ENCODE results near the gene C22orf39.

Gene C22orf39

DNA sequence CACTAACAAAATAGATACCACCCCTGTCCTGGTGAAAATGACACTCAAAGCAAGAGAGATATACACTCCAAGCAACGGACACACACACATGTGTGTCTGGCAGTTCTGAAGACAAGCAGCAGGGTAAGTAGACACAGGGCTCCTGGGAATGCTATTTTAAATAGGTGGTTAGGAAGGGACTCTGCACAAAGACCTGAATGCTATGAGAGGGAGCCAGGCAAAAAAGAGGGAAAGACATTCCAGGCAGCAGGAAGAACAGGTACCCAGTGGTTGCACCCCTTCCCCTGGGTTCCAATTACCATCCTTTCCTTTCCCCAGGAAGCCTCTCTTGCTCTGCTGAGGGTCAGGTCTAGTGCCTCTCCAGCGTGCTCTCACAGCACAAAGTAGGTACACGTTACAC, 28.5 kb upstream of the C22orf39 start:
- no peak for DNase-seq

DNA sequence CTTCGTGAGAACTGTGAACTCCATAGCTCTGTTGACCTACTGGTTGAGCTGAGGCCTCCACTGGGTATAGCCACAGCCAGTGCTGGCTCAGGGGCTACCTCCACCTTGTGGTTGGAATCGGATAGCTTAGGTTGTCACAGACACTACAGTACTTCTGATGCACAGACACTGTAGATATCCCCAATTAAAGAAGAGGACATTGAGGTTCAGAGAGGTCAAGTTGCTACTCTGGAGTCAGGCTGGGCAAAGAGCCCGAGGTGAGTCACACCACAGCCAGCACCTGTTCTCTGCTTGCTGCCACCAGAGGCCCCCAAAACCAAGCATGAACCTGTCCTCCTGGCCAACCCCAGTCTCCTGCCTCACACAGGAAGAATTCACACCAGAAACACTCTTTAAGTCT, 26.1 kb upstream of the C22orf39 start:
- DNase-seq: no peak

DNA sequence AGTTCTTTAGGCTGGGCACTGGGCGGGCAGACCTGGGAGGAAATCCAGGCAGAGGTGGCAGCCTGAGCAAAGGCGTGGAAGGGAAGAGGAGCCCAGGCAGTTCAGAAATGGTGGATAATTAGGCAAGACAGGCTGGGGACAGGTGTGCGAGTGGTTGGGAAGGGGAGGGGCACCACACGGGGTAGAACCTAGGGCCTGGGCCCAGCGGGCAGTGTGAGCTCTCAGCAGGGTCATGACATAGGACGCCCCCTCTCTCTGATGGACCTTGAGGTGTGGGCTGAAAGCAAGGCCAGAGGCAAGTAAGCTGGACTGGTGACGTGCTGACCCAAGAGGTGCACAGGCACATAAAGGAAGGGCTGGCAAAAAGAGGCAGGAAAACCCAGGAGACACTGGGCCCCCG, 24.7 kb upstream of the C22orf39 start:
- no peak for DNase-seq

DNA sequence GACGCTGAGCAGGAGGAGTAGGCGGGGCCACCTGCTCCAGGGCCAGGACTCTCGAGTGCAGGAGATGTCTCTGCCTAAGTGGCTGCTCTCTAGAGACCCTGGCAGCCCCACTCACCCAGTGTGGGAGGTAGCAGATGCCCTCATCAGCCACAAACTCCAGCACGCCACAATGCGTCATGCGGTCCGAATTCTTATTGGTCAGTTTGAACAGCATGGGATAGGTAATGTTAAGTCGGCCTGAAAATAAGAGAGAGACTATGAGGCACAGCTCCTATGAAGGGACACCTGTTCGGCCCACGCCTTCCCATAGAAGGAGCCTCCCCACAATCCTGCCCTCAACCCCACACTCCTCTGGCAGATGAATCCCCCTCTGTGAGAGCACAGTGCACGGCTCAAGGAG, 24.1 kb upstream of the C22orf39 start:
- no peak for DNase-seq

DNA sequence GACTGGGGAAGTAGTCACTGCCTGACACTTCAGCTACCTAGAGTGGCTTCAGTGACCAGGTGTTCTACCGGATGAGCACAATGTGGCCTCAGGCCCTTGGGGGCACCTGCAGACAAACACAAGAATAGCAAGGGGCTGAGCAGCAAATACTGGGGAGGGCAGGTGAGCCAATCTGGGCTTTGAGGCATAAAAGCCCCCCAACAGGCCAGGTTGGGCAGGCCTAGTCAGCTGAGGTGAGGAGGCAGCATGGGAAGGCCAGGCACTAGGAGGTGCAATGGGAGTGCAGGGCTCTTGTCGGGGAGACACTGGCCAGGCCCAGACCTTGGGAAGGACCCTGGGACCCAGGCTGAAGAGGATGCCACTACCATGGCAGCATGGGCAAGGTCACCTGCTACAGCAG, 22.5 kb upstream of the C22orf39 start:
- no peak for DNase-seq

DNA sequence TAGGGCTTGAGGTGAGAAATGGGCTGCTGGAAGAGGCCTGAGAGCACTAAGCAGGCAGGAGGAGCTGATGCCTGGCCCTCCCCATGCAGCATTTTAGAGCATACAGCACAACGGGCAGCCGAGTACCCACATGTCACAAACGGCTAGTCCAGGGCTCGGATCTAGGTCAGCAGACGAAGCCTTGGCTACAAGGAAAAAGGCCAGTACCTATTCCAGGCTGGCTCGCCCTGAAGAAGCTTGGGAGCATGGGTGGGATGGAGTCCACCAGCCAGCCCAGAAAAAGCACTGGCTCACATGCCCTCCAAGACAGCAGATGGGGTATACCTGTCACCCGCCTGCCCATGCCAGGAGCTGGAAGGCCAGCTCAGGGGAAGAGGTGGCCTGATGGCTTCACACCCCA, 21.9 kb upstream of the C22orf39 start:
- DNase-seq: no peak

DNA sequence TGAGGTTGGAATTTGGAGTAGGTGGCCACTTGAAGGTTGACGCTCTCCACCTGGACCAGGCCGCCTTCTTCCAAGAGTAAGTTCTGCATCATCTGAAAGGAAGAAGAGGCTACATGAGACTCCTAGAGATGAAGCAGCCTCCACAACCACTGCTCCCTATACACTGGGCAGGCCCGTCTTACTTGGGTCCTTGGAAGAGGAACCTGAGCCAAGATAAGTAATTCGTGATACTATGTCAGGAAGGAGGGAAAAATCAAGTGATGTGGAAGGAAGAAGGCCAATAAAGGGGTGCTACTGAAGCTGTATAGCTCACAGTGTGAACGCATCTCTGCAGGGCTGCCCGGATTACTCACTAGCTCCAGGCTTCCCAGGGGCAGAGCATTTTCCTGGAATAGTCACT, 20.4 kb upstream of the C22orf39 start:
- no peak for DNase-seq

DNA sequence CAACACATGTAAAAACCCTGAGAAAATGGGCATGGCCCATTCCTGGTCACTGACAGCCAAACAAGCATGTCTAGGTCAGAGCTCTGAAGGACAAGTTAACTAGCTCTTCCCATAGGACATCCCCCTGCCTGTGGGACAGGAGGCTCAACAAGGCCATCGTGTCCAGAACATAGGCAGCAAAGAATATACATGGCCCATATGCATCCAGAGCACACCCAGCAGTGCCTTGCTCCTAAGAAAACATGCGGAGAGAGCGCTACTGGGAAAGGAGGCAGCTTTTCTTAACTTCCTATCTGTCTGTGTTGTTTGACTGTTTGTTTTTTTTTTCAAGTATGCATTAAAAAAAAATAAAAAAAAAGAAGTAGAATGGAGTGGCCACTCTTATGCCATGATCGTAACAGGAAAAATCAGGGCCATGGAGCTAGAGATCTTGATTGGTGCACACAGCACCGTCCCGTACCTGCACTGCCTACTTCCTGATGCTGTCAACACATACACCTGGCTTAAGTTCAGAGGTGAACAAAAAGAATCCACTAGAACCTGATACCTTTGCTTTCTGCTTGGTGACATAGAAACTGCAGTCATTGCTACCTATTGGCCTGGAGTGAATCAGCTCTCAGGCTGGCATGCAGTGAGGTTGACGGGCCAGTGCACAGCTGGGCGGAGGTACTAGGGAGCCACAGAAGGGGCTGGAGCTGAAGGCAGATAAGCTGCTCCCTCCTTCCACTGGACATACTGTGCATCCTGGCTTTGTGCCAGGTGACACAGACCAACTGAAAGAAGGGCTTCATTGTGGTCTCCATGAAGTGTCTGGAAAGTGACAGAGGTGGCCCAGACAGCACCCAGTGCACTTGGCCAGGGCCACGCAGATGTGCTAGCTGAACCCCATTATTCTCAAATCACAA, 19.6 kb upstream of the C22orf39 start:
- DNase-seq: no peak

DNA sequence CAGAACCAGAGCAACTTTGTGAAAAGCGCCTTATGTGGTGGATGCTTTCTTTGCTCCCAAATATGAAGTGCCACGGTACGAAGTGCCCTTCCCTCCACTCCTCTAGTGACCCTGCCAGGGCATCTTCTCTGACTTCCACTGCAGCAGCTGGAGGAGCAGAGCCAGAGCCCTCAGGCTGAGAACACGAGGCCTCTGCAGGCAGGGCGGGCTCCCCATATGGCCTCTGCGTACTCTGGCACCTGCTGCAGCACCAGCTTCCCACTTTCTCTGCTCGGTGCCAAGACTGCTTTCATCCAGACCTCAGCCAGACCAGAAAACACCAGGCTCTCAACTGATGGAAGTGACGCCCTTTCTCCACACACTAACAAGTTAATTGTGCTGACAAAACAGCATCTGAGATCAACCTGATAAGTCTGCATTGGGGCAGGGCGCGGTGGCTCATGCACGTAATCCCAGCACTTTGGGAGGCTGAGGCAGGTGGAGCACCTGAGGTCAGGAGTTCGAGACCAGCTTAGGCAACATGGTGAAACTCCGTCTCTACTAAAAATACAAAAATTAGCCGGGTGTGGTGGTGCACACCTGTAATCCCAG, 18.7 kb upstream of the C22orf39 start:
- DNase-seq: no peak

DNA sequence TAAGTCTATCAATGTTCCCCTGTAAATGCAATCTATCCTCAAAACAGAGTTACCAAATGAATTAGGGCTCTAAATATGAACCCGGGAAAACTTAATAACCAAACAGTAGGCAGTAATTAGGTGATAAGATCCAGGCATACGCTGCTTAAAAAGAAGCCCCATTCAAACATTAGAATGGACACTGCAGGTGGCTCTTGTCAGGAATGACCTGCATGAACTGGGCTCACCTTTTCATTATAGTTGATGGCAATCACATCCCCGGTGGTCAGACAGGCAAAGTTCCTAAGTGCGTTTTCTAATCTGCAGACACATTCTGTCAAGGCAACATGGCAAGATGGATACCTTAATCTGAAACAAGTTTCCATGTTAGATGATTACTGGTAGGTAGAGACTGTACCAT, 17.5 kb upstream of the C22orf39 start:
- no peak for DNase-seq

DNA sequence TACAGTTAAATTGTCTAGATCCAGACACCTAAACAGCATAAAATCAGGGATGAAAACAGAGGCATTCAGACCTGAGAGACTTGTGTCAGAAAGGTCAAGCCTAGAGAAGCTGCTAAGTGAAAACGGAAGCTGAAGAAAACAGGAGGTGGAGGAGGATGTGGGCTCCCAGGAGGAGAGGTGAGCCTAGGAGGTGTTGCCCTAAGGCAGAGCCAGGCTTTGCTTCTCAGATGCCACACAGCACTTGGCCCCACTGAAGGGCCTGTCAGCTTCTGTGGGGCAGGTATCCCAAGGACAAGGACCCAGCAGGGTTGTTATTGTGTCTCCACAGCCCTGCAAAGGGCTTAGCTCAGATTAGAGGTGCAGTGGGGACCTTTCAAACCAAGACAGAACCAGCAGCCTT, 17.0 kb upstream of the C22orf39 start:
- no peak for DNase-seq

DNA sequence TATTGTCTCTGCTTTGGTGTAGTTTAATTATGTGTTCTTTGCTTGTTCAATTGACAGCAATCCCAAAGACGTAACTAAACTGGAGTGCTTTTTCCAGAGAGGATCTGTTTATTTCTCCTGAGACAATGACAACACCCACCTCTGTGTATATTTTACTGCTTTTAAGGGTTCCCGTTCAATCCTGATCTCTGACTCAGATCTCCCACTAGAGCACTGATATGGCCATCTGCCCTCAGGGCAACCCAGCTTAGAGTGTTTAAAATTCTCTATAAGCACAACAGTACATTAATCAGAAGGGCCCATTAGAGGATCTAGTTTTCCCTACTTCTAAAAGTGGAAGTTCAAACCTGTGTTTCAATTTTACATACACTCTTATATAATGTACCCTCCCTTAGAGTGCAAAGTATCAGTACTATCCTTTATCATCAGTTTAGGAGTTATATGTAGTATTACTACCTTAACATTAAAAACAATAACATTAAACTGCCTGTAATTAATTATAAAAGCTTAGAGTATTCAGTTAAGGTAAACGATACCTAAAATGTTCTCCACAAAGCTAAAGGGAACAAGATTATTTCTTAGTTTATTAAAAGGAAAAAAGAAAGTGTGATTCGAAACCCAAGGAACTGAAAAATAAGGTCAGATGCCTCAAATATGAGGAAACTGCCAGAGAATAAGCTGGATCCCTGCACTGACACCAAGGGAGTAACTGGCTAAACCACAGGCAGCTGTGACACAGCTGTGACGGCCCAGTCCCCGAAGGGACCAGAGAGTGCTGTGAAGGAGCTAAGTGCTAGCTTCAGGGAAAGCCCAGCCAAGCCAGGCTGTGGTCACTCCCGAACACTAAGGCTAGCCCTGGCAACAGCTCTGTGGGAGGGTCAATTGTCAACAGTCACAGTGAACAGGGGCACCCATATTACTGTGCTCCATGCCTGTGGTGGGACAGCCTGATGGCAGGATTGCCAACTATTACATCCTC, 16.3 kb upstream of the C22orf39 start:
- DNase-seq: no peak

DNA sequence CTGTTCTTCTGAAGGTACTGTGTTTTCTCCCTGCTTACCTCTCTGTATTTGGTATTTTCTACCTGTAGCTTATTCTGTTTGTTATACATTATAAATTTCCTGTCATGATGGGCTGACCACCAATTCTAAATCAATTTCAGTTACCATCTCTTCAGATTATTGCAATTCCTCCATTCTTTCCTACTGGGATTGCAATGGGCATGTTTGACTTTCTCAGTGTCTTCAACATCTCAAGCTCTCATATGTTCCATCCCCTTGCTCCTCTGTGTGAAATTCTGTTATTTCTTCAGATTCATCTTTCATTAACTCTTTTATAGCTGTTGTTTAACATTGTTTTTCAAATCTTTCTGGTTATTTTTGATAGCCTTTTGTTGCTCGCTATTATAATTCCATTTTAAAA, 15.5 kb upstream of the C22orf39 start:
- no peak for DNase-seq

DNA sequence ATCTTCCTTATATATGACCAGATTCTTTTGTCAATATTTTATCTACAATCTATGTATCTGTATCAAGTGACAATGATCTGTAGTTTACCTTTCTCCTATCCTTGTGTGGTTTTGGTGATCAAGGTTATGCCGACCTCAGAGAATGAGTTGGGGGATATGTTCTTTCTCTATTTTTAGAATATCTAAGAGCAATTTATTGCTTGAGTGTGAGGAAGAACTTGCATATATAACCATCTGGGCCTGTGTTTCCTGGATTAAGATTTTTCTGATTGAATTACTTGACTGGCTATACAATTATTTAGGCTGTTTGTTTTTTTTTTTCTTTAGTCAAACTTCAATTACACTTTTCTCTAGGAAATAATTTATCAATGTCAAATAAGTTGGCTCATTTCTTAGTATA, 14.0 kb upstream of the C22orf39 start:
- no peak for DNase-seq

DNA sequence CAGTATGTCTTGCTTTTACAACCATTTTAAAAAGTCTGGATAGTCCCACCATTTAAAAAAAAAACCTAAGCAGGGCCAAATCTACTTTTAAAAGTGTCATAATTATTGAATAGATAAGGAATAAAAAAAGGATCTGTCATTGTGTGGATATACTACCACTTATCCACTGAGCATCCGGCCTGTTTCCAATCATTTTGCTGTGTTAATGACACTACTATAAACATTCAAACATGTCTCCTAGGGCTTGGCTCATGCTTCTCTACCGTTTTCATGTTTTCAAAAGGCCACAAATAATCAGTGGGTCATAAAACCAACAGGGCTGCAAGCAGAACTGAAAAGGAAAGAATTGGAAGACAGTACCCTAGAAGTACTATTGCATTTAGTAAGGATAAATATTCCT, 12.5 kb upstream of the C22orf39 start:
- DNase-seq: no peak

DNA sequence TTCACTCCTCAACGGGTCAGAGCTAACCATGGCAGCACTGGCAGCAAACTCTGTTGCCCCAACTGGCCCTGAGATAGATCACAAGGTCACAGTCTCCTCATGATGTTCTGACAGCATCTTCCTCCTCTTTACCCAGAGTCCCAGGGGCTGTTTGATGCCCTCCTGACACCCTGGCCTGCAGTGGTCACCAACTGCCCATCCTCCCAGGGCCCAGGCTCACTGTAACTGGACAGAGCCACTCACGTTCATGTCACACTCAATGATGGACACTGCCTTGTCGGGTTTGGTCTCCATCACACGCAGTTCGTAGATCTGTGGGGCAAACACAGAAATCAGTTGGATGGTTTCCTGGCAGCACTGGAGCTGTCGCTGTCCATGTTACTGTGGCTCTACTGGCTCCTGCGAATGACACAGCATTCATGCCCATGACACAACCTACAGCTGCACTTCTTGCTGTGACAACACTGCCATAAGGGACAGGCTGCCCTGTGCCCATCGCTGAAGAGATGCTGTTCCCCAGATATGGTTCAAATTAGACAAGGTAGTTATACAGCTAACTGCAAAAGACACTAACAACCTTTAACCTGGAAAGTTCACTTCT, 10.4 kb upstream of the C22orf39 start:
- DNase-seq: no peak

DNA sequence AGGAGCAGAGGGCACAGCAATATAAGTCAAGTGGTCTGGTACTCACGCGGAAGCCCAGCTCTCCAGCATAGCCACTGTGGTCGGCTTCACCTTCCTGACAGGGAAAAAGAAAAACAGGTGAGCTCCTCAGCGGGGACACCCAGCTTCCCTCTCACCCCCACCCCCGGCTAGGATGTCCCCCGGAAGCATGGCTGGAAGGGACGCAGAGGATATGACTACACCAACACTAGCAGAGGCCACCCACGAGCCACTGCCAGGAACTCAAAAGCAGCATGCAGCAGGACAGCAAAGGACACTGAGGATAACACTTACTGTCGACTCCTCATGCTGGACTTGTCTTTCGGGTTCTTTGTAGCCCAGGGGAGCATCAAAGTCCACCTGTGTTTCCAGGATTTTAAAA, 9.0 kb upstream of the C22orf39 start:
- no peak for DNase-seq

DNA sequence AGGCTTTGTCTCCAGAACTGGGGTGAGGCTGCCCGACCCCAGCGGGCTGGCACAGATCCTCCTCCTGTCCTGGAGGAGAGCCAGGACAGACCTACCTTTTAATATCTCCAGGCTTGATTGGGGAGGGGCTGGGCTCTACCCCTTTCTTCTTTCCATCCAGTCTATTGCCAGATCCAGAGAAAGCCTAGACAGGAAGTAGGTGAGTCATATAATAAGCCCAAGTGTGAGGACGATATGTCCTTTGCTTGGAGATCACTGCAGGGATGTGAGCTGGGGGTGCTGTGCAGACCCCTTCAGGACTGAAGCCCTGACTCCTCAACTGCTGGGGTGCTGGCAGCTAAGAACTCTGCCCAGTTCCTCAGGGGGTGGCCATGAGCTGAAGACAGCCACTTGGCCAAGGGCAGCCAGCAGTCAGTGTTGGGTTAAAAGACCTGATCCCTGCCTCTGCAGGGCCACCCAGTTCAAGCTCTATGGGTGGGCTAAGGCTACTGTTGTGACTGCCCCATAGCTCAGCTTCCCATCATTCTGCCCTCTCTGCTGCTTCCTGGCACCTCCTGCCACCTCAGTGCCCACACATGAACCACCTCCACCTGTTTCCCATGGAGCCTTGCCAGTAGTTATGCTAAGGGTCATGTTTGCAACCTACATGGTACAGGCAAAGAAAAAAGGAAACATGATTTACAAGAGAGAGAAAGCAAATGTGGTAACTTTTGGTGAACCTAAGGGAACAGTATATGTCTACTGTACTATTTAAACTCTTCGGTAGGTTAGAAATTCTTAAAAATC, 8.3 kb upstream of the C22orf39 start:
- DNase-seq: no peak

DNA sequence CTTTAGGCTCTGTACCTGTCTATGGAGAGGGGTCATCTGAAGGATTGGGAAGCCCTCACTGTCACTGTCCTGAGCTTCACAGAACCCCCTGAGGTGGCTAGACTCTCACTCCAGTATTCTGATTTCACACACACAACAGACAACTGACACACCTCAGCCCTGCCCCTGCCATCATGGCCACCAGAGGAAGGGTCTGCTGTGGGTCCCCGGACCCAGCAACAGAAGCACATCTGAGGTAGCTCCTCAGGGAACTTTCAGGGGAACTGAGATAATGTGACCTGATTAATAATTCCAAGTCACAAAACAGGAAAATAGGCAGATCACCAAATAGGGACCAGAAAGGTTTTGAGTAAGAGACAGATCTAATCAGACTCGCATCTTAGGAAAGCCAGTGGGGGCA, 7.5 kb upstream of the C22orf39 start:
- DNase-seq: no peak

DNA sequence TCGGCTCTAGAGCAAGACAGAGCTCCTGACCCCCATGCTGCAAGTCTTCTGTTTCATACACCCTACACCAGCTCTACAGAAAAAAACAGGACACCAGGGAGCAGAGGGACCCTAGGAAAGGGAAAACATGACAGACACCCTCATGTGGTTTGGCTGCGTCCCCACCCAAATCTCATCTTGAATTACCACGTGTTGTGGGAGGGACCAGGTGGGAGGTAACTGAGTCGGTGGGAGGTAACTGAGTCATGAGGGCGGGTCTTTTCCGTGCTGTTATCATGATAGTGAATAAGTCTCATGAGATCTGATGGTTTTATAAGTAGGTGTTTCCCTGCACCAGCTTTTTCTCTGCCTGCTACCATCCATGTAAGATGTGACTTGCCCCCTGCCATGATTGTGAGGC, 6.6 kb upstream of the C22orf39 start:
- no peak for DNase-seq

DNA sequence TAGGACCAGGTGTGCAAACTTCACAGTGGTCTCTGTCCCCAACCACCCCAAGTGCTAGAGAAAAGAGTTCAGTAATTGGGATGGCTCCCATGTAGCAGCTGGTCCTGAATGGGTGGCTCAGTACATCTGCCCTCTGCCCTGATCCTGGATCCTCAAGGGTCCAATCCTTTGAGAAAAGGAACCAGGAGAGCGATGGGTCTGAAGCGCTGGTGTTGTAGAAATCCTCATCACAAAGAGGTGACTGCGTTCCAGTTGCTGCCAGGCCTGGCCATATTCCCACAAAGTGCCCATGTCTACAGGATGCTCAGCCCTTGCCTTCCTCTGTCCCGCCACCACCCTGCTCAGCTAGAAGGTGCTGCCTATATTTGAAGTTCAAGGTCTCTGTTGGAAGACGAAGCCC, 6.2 kb upstream of the C22orf39 start:
- no peak for DNase-seq

DNA sequence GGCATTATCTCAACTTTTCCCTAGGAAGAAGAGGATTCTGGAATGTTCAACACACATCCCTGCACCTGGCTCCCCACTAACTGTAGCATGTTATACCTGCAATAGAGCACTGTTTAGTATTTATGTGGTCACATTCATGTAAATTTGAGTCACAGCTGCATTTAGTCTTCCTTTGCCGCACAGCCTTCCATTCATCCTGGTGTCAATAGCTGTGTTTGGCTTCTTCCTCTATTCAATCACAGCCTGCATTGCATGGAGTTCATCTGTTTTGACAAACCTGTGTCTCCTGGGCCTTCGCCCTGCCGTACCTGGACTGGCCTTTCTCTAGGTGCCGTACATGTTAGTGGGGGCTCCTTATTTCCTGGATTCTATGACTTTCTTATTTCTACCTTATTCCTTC, 4.1 kb upstream of the C22orf39 start:
- no peak for DNase-seq

Data from kidney glomerular epithelial cell (primary cell).